GM21786 (cell line): ENCODE measurements around the gene FAM120C.

ENCODE experiments used
- ATAC-seq: cut with Tn5 transposase; IDR thresholded peaks from one replicate; pipeline ENCODE4 v1.9.1; 2021; ENCODE audit not compliant: unreplicated experiment

FAM120C gene

GRCh38 chrX:54171527-54172250 is 11.4 kb downstream of the FAM120C start:
- ATAC-seq = no peak

GRCh38 chrX:54171091-54171490 is 12.0 kb downstream of the FAM120C start:
- ATAC-seq = no peak

- ATAC-seq = no peak
Measured at GRCh38 chrX:54166915-54167314, 16.1 kb downstream of the FAM120C start.

- no peak for ATAC-seq
Measured at GRCh38 chrX:54157561-54157960, 25.5 kb downstream of the FAM120C start.

- no peak for ATAC-seq
Measured at GRCh38 chrX:54134269-54134668, 48.8 kb downstream of the FAM120C start.

GRCh38 chrX:54116391-54116790 is 66.7 kb downstream of the FAM120C start:
- ATAC-seq = no peak

GRCh38 chrX:54093571-54093970 is 89.5 kb downstream of the FAM120C start:
- no peak for ATAC-seq

GRCh38 chrX:54093159-54093558 is 89.9 kb downstream of the FAM120C start:
- ATAC-seq = no peak

GRCh38 chrX:54090880-54091279 is 92.2 kb downstream of the FAM120C start:
- ATAC-seq = no peak

GRCh38 chrX:54089191-54089590 is 93.9 kb downstream of the FAM120C start:
- no peak for ATAC-seq

GRCh38 chrX:54087661-54088060 is 95.4 kb downstream of the FAM120C start:
- no peak for ATAC-seq

- ATAC-seq = no peak
Measured at GRCh38 chrX:54085666-54086065, 97.4 kb downstream of the FAM120C start.

- ATAC-seq = no peak
Measured at GRCh38 chrX:54076903-54077302, 106.2 kb downstream of the FAM120C start.

GRCh38 chrX:54074826-54075225 is 108.2 kb downstream of the FAM120C start:
- no peak for ATAC-seq

GRCh38 chrX:54067766-54068165 is 115.3 kb downstream of the FAM120C start:
- no peak for ATAC-seq

- no peak for ATAC-seq
Measured at GRCh38 chrX:54066841-54067240, 116.2 kb downstream of the FAM120C start.

- ATAC-seq = no peak
Measured at GRCh38 chrX:54064564-54064963, 118.5 kb downstream of the FAM120C start.

- no peak for ATAC-seq
Measured at GRCh38 chrX:54063361-54063760, 119.7 kb downstream of the FAM120C start.

- no peak for ATAC-seq
Measured at GRCh38 chrX:54049801-54050200, 133.3 kb downstream of the FAM120C start.

- ATAC-seq = no peak
Measured at GRCh38 chrX:54048412-54048811, 134.6 kb downstream of the FAM120C start.

GRCh38 chrX:54045563-54046228 is 137.4 kb downstream of the FAM120C start:
- ATAC-seq = no peak

- no peak for ATAC-seq
Measured at GRCh38 chrX:54044877-54045338, 138.1 kb downstream of the FAM120C start.
